HG03520 (cell line): ENCODE results near the gene PROCA1.

Source experiments
- ATAC-seq: cut with Tn5 transposase; IDR thresholded peaks from one replicate; pipeline ENCODE4 v1.9.1; 2021; ENCODE audit warnings: mild to moderate bottlenecking, moderate library complexity; ENCODE audit not compliant: unreplicated experiment

The PROCA1 gene

GRCh38 chr17:28710861-28711722 is 596 bp downstream of the PROCA1 start:
- ATAC-seq: no peak

DNA sequence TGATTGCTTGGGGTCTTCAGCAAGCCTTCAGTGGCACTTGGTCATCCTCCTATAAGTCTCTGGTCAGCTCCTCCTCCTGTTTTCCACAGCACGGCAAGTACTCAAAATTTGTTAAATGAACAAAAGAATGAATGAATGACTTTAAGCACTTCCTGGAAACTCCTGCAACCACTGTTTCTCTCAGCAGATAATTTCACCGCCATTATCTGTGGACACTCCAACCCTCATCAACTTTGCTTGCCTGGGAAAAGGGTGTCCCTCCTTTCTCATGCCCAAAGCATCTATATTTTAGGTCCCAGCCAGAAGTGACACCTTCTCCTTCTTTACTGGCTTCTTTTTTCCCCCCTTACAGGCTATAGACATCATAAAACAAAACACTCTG is 4.4 kb downstream of the PROCA1 start:
- ATAC-seq: no peak

DNA sequence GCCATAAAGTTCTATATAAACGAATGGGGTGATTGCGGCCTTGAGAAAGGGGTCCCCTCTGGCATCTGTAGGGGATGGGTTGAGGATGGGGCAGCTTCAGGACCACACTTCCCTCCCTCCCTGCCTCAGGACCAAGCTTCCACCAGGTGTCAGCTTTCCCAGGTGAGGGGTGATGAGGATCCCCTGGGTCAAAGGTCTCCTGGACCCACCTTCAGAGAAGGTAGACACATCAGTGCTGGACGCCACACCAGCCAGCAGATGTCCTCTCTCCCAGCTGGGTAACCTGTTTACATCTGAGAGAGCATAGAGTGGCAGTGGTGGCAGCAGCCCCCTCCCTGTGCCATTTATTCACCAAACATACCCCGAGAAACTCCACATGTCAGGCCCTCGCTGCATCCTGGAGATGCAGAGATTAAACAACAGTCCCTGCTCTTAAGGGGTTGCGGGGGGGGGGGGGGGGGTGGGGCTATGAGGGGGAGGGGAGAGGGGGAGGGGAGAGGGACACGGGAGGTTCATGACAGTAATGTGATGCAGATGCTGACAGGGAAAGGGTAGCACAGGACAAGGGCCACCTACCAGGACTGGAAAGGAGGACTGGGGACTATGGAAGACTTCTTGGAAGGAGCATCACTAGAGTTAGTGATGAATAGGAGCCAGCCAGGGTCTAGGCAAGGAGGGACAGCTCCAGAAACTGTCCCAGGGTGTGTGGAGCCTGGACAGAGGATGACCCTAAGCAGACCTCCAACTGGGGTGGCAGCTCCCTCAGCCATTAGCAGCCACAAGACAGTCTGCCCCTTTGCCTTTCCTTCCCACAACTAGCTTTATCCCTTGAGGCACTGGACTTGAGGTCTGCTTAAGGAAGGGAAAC is 5.0 kb downstream of the PROCA1 start:
- ATAC-seq: no peak

DNA sequence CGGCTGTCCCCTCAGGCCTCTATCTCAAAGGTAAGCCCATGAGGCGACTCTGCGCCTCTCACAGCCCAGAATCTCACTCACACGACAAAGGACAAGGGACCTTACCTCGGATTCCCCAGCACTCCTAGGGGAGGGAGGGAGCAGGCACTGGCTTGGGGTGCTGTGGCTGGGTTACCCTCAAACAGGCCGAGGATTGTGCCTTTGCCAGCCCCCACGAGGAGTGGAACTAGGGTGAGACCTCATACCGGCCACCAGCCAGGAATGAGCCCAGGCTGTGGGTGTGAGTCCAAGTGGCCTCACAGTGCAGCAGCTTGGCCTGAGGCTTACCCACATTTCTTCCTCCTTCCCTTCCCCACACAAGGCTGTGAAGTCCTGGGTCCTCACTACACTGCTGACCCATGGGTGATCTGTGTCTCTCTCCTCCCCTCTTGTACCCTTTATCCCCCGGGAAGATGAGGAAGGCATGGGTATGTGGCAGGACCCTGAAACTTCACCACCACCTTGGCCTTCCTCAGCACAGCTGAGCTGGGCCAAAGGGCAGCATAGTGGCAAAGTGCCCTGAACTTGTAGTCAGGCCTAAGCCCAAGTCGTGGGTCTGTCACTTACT is 5.9 kb downstream of the PROCA1 start:
- ATAC-seq: no peak

GRCh38 chr17:28705074-28705659 is 6.5 kb downstream of the PROCA1 start:
- ATAC-seq: no peak

DNA sequence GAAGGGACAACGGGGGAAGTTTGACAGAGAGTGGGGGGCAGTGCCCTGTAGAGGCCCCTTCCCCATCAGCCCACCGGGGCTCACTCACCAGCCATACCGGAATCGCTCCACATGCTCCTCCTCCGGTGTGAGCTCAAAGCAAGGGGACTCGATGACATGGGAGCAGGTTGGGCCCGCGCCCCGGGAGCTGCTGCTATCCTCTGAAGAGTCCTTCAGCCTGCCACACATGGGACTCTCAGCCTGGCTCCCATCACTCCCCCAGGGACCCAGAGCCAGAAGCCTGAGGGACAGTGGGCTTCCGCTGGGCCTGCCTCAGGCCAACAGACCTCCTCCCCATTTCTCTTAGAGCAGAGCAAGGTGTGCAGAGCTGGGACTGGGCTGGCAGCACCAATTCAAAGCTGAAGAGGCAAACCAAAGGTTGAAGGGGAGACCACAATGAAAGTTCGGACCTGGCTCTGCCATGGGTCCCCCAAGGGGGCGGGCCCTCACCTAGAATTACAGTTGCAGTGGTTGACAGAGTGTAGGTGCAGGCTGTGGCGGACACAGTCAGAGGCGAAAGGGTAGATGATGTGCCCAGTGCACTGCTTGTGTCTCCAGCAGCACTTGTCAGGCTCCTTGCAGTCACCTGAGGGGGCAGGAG is 7.3 kb downstream of the PROCA1 start:
- no peak for ATAC-seq

DNA sequence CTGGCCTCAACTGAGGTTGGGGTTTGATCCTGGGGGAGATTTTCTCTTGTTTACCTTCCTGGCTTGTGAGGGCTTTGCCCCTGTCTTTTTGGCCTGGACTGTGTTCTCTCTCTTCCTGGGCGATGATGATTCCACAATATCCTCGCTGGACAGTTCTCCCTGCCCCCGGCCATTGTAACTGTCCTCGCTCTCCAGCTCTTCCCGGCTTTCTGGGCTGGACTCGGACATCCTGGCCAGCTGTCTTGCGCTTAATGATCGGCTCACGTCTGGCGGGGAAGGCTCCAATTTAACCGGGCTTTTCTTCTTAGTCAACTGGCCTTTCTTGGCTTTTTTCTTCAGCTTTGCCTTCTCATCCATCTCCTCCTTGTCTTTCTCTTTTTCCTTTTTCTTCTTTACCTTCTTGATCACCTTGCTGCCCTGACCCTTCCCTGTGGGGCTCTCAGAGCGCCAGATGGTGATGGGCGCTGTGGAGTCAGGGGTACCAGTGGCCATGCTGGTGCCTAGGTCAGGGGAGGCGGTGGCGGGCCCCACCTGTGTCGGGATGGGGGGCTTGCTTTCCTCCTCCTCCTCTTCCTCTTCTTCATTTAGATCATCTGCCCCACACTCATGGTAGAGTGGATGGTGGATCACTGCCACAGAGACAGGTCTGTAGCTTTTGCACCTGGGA is 8.0 kb downstream of the PROCA1 start:
- ATAC-seq: no peak

- no peak for ATAC-seq
Observed at GRCh38 chr17:28702752-28703150, 8.9 kb downstream of the PROCA1 start.

GRCh38 chr17:28702026-28702751 is 9.5 kb downstream of the PROCA1 start:
- ATAC-seq: no peak

DNA sequence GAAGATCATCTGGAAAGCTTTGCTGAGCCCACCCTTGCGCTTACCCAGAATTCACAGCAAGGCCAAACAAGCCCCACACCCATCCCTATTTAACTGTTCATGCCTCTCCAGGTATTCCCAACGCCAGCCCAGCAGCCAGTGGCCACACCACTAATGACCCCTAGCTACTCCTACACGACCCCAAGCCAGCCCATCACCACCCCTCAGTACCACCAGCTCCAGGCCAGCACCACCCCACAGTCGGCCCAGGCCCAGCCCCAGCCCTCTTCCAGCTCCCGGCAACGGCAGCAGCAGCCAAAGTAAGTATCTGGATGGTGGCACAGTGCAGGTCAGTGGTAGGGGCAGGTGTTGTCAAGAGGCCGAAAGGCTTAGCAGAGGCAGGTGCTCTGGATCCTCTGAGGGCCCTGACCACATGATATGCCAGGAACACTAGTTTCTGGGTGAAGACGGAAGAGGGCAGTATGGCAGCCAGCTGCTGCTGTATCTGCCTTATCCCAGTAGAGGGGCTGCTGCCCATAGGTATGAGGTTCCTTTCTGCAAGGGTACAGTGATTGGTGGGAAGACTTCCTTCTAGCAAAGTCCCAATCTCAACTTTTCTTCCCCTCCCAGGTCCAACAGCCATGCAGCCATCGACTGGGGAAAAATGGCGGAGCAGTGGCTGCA is 10.7 kb downstream of the PROCA1 start:
- no peak for ATAC-seq

DNA sequence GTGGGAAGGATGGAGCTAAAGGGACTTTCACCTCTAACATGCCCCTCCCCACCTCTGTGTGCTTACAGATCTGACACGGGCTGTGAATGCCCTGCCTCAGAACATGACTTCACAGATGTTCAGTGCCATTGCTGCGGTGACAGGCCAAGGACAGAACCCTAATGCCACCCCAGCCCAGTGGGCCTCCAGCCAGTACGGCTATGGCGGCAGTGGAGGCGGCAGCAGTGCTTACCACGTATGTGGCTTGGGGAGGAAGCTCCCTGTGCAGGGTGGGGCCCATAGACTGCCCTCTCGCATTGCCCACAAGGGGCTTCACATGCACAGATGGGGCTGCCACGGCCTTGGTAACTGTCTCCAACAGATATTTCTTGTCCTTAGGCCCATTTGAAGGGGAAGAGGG is 11.4 kb downstream of the PROCA1 start:
- no peak for ATAC-seq

GRCh38 chr17:28698253-28698941 is 13.3 kb downstream of the PROCA1 start:
- no peak for ATAC-seq

GRCh38 chr17:28693869-28694268 is 17.8 kb downstream of the PROCA1 start:
- ATAC-seq: no peak

DNA sequence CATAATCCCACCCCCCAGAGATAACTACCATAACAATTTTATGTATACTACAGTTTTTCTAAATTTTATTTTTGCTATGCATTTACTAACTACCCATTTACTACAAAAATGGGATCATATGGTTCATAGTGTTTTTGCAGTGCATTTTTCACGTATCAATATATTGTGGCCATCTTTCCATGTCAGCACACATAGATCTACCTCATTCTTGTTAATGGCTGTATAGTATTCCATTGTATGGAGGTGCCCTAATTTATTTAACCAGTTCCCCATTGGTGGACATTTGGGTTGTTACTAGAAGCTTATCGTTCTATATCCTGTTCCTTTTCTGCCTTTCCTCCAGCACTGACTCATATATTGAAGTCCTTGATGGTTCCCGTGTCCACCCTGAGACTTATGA is 22.7 kb downstream of the PROCA1 start:
- no peak for ATAC-seq

DNA sequence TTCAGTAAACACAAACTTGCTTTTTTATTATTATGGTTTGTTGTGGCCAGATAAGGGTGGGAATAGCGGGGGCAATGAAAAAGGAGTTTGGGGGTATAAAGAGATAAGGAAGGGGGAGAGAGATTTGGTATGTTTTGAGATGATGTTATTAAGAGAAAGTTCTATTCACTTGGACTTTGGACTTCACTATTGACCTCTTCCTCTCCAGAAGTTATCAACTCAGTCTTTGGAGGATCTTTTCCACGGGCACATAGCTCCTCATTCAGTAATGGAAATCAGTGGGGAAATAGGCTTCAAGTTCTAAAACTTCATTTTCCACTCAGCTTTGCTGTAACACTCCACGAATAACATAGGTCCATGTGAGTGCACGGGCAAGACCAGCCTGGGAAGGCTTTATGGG is 23.2 kb downstream of the PROCA1 start:
- no peak for ATAC-seq

DNA sequence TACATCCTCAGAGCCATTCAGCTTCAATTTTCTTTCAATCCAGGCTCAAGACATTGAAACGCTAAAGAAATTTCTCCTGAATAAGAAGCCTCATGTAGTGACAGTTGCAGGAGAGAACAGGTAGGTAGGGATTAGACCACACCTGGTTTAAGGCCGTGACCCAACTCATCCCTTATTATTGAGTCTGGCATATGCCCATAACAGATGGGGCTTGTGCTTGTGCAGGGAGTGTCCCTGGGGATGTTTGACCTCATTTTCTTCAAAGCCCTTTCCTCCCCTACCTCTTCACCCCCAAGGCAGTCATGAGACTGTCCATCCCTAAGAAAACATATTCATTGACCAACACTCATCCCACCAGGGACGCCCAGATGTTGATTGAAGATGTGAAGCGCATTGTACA is 25.4 kb downstream of the PROCA1 start:
- ATAC-seq: no peak

GRCh38 chr17:28685366-28685765 is 26.3 kb downstream of the PROCA1 start:
- no peak for ATAC-seq

GRCh38 chr17:28684963-28685362 is 26.7 kb downstream of the PROCA1 start:
- no peak for ATAC-seq
